Mononuclear cell (primary cell): ENCODE results near the gene CARNS1. TPM values are rescaled to one million over a fixed set of nuclear protein-coding genes. Genes with fewer than 3 reads are reported as not detected.
A peak's percentile ranks its signal among the peaks of the same experiment; 100 is the strongest.

Experiments used
- H3K27me3 ChIP-seq: 2 replicates; pipeline ENCODE4 v1.6.0; 2011; ENCODE audit warnings: low read length, control low read depth; ENCODE audit not compliant: insufficient read depth
- H3K4me1 ChIP-seq: 2 replicates; pipeline ENCODE4 v1.5.1; 2011; ENCODE audit warnings: mild to moderate bottlenecking, low read length, control low read depth; ENCODE audit not compliant: insufficient read depth
- H3K4me3 ChIP-seq: 2 replicates; pipeline ENCODE4 v1.5.1; 2011; ENCODE audit warnings: mild to moderate bottlenecking, low read length, moderate library complexity
- H3K9me3 ChIP-seq: 2 replicates; pipeline ENCODE4 v1.5.1; 2011; ENCODE audit warnings: low read depth, mild to moderate bottlenecking, control low read depth, low read length
- total RNA-seq: library from RNA; depleted of rRNA; stranded (reverse); fragments of >200 nt; gene quantifications from one replicate; pipeline ENCODE4 v1.2.3, GENCODE V29; 2012

Gene CARNS1
- total RNA-seq, 1 donor: 3.3 TPM

DNA sequence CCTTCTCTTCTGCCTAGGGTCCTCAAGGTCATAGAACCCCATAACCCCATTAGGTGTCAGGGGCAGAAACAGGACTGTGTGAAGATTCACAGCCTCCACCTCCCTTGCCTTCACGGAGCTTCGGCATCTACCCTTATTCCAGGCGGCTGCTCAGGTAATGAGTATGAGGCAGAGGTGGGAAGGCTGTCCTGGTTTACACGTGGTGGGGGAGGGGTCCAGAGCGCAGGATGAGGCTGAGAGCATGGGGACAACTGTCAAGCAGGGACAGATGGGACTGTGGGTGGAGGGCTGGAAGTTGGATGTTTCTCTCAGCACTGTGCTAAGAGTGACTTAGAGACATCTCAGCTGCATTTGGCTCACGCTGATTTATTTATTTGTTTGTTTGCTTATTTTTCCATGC is 28.0 kb upstream of the CARNS1 start:
- Histone ChIP-seq H3K27me3 (no peaks in the 10 kb centered on the region), H3K4me1 (peaks cover 29% of the 10 kb centered on the region), H3K4me3 (no peak overlapping the region), H3K9me3 (no peaks in the 10 kb centered on the region)

GRCh38 chr11:67389477-67389876 is 26.0 kb upstream of the CARNS1 start:
- peaks cover 32% of the 10 kb centered on the region for H3K4me1 ChIP-seq
- no peaks in the 10 kb centered on the region for H3K9me3 ChIP-seq
- H3K27me3 ChIP-seq: no peaks in the 10 kb centered on the region
- no peak overlapping the region for H3K4me3 ChIP-seq

DNA sequence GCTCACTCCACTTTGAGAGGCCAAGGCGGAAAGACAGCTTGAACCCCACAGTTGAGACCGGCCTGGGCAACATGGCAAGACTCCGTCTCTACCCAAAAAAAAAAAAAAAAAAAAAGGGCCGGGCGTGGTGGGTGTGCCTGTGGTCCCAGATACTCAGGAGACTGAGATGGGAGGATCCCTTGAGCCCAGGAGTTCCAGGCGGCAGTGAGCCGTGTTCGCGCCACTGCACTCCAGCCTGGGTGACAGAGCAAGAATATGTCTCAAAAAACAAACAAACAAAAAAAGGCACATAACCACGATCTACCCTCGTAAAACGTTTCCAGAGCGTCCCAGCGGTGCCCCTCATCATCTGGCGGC is 24.6 kb upstream of the CARNS1 start:
- H3K4me3 ChIP-seq: peak overlapping the region; percentile 66

GRCh38 chr11:67391304-67392182 is 23.9 kb upstream of the CARNS1 start, which contains the start of gene RAD9A:
TSS of gene RAD9A (plus strand) at chr11:67391986. CDS start at chr11:67392045, 59 bp downstream.
- H3K4me1 ChIP-seq: peaks cover 35% of the 10 kb centered on the region
- peak within 1 kb of the TSS; percentile 66 for H3K4me3 ChIP-seq
- H3K9me3 ChIP-seq: no peaks in the 10 kb centered on the region
- H3K27me3 ChIP-seq: no peaks in the 10 kb centered on the region

More for the DNA sequence above, 24.6 kb upstream of the CARNS1 start:
- Histone ChIP-seq H3K9me3 (no peaks in the 10 kb centered on the region), H3K27me3 (no peaks in the 10 kb centered on the region), H3K4me1 (peaks cover 32% of the 10 kb centered on the region)

GRCh38 chr11:67392183-67392715 is 23.2 kb upstream of the CARNS1 start:
- Histone ChIP-seq H3K27me3 (no peaks in the 10 kb centered on the region), H3K4me1 (peaks cover 35% of the 10 kb centered on the region), H3K4me3 (peak overlapping the region; percentile 66), H3K9me3 (no peaks in the 10 kb centered on the region)

DNA sequence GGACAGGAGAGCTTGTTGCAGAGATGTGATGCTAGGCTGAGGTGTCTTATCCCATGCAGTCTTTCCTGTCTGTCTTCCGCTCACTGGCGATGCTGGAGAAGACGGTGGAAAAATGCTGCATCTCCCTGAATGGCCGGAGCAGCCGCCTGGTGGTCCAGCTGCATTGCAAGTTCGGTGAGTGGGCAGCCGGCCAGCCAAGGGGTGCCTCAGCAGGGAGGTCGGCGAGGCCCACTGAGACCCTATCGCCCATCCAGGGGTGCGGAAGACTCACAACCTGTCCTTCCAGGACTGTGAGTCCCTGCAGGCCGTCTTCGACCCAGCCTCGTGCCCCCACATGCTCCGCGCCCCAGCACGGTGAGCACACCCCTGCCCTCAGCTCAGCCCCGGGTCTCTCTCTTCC is 22.0 kb upstream of the CARNS1 start:
- H3K27me3 ChIP-seq: no peaks in the 10 kb centered on the region
- no peaks in the 10 kb centered on the region for H3K9me3 ChIP-seq
- peaks cover 46% of the 10 kb centered on the region for H3K4me1 ChIP-seq
- no peak overlapping the region for H3K4me3 ChIP-seq

GRCh38 chr11:67393990-67394389 is 21.5 kb upstream of the CARNS1 start:
- Histone ChIP-seq H3K4me1 (peaks cover 52% of the 10 kb centered on the region), H3K27me3 (no peaks in the 10 kb centered on the region), H3K9me3 (no peaks in the 10 kb centered on the region), H3K4me3 (no peak overlapping the region)

DNA sequence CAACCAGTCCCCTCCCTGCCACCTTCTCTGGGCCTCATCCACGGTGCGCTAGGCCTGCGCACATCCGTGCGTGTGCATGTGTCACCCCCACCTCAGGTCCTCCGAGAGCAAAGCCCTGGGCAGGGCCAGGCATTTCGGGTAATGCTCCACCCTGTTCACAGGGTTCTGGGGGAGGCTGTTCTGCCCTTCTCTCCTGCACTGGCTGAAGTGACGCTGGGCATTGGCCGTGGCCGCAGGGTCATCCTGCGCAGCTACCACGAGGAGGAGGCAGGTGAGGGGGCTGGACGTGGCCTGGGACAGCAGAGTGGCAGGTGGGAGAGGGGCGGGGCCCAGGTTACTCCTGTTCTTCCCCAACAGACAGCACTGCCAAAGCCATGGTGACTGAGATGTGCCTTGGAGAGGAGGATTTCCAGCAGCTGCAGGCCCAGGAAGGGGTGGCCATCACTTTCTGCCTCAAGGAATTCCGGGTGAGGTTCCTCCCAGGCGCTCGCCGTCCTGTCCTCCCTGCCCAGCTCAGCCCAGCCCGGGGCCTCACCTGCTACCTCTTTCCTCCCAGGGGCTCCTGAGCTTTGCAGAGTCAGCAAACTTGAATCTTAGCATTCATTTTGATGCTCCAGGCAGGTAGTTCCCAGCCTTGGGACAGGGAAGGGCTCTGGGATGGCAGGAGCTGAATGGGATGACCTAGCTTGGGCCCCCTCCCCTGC is 19.8 kb upstream of the CARNS1 start:
- H3K9me3 ChIP-seq: no peaks in the 10 kb centered on the region
- H3K27me3 ChIP-seq: no peaks in the 10 kb centered on the region
- H3K4me1 ChIP-seq: peaks cover 60% of the 10 kb centered on the region
- H3K4me3 ChIP-seq: no peak overlapping the region

- no peak overlapping the region for H3K4me3 ChIP-seq
- no peaks in the 10 kb centered on the region for H3K9me3 ChIP-seq
- H3K4me1 ChIP-seq: peaks cover 59% of the 10 kb centered on the region
- H3K27me3 ChIP-seq: no peaks in the 10 kb centered on the region
Observed at GRCh38 chr11:67396259-67396581, 19.3 kb upstream of the CARNS1 start.

GRCh38 chr11:67396587-67397389 is 18.7 kb upstream of the CARNS1 start:
- Histone ChIP-seq H3K9me3 (no peaks in the 10 kb centered on the region), H3K4me3 (no peak overlapping the region), H3K27me3 (no peaks in the 10 kb centered on the region), H3K4me1 (peaks cover 56% of the 10 kb centered on the region)

DNA sequence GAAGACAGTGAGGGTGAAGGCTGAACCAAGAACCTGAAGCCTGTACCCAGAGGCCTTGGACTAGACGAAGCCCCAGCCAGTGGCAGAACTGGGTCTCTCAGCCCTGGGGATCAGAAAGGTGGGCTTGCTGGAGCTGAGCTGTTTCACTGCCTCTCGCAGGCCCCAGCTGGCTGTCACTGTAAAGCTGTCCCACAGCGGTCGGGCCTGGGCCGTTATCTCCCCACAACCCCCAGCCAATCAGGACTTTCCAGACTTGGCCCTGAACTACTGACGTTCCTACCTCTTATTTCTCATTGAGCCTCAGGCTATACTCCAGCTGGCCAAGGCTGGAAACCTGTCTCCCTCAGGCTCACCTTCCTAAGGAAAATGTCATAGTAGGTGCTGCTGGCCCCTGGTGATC is 17.9 kb upstream of the CARNS1 start:
- H3K9me3 ChIP-seq: no peaks in the 10 kb centered on the region
- H3K4me3 ChIP-seq: no peak overlapping the region
- peaks cover 58% of the 10 kb centered on the region for H3K4me1 ChIP-seq
- no peaks in the 10 kb centered on the region for H3K27me3 ChIP-seq

DNA sequence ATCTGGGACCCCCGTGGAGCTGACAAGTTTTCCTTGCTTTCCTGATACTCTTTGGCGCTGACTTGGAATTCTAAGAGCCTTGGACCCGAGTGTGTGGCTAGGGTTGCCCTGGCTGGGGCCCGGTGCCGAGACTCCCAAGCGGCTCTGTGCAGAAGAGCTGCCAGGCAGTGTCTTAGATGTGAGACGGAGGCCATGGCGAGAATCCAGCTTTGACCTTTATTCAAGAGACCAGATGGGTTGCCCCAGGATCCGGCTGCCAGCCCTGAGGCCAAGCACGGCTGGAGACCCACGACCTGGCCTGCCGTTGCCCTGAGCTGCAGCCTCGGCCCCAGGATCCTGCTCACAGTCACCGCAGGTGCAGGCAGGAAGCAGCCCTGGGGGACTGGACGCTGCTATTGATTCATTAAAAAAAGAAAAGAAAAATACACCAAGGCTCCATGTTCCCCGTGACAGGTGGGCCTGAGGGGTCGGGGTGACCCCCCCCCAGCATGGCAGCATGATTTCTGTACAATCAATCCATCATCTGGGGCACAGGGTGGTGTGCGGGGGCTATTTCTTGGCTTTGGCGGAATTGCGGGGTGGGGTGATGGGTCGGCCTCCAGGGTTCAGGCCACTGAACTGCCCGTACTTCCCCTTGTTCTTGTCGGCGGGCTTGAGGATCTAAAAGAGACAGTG is 17.4 kb upstream of the CARNS1 start:
- Histone ChIP-seq H3K4me3 (no peak overlapping the region), H3K27me3 (no peaks in the 10 kb centered on the region), H3K9me3 (no peaks in the 10 kb centered on the region), H3K4me1 (peaks cover 60% of the 10 kb centered on the region)

DNA sequence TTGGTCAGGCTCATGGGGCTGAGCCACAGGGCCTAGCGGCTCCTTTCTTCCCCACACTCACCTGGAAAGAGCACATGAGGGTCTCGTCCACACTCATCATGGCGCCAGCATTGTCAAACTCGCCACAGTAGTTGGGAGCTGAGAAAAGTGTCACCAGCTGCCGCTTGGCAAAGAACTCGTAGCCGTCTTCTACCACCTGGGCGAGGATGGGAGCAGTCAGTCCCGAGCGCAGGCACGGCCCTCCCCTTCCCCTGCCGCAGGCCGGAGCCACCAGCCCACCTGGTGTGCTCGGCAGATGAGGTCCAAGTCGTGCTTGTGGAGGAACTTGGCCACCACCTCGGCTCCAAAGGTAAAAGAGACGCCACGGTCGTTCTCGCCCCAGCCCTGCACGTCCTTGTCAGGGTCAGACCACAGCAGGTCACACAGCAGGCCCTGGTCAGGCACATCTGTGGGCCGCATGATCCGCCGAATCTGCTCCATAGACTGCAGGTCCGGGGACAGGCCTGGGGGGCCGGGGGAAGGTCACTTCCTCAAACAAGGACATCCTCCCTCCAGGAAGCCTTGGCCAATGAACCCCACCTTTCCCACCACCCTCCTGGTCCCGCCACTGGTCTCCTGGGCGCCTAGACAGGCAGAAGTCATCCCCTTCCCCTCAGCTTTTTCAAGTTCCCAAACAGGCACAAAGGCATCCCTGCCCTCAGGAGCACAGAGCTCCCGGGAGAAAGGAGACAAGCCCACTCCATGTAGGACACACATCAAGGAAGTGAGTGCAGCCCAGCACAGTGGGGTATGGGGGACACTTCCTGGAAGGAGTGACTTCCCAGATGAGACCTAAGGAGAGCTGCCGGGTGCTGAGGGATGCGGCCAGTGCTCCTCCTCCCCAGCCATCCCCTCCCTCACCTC is 16.6 kb upstream of the CARNS1 start:
- Histone ChIP-seq H3K27me3 (no peaks in the 10 kb centered on the region), H3K9me3 (no peaks in the 10 kb centered on the region), H3K4me3 (no peak overlapping the region), H3K4me1 (peaks cover 68% of the 10 kb centered on the region)
